OCI-LY1 (cell line): ENCODE data around the gene GALNT13.

ENCODE experiments used
- H2AFZ ChIP-seq: fragments of 200-600 bp; sonication (generic), shearing (Covaris generic); 2 replicates; pipeline ENCODE4 v1.6.0; 2014; ENCODE audit warnings: antibody characterized with exemption, mild to moderate bottlenecking, low read length
- H3F3A ChIP-seq: fragments of 200-600 bp; sonication (generic), shearing (Covaris generic); 2 replicates; pipeline ENCODE4 v1.6.0; 2014; ENCODE audit warnings: mild to moderate bottlenecking, antibody characterized with exemption, low read length, moderate library complexity; ENCODE audit not compliant: insufficient read depth
- H3K27ac ChIP-seq: fragments of 200-600 bp; sonication (generic); 2 replicates; pipeline ENCODE4 v1.5.1; 2014; ENCODE audit warnings: low read length, mixed run types, mild to moderate bottlenecking, low read depth; ENCODE audit not compliant: poor library complexity, severe bottlenecking
- H3K27me3 ChIP-seq: fragments of 200-600 bp; sonication (generic); 2 replicates; pipeline ENCODE4 v1.6.0; 2014; ENCODE audit warnings: antibody characterized with exemption, mild to moderate bottlenecking, low read length, moderate library complexity; ENCODE audit not compliant: insufficient read depth
- H3K36me3 ChIP-seq: fragments of 200-600 bp; sonication (generic); 2 replicates; pipeline ENCODE4 v1.6.1; 2014; ENCODE audit warnings: mild to moderate bottlenecking, antibody characterized with exemption, low read length, moderate library complexity, mixed read lengths; ENCODE audit not compliant: insufficient read depth
- H3K4me1 ChIP-seq: fragments of 200-600 bp; sonication (generic); 2 replicates; pipeline ENCODE4 v1.5.1; 2014; ENCODE audit warnings: mild to moderate bottlenecking, low read length, moderate library complexity; ENCODE audit not compliant: insufficient read depth, severe bottlenecking
- H3K4me2 ChIP-seq: fragments of 200-600 bp; sonication (generic), shearing (Covaris generic); 2 replicates; pipeline ENCODE4 v1.6.1; 2014; ENCODE audit warnings: low read length
- H3K4me3 ChIP-seq: fragments of 200-600 bp; sonication (generic); 2 replicates; pipeline ENCODE4 v1.5.1; 2014; ENCODE audit warnings: low read length, low read depth, mild to moderate bottlenecking, mixed read lengths; ENCODE audit not compliant: poor library complexity, severe bottlenecking
- H3K79me2 ChIP-seq: fragments of 200-600 bp; shearing (Covaris generic); 2 replicates; pipeline ENCODE4 v1.6.1; 2016; ENCODE audit warnings: mixed run types, low read length, mixed read lengths; ENCODE audit not compliant: insufficient read depth
- H3K9ac ChIP-seq: fragments of 200-600 bp; sonication (generic), shearing (Covaris generic); 2 replicates; pipeline ENCODE4 v1.6.1; 2014; ENCODE audit warnings: mild to moderate bottlenecking, low read length, mixed read lengths
- H3K9me2 ChIP-seq: fragments of 200-600 bp; sonication (generic), shearing (Covaris generic); 2 replicates; pipeline ENCODE4 v1.6.1; 2014; ENCODE audit warnings: low read depth, mild to moderate bottlenecking, low read length, mixed read lengths
- H3K9me3 ChIP-seq: fragments of 200-600 bp; shearing (Covaris generic); 2 replicates; pipeline ENCODE4 v1.6.1; 2014; ENCODE audit warnings: low read length, mixed read lengths
- H4K20me1 ChIP-seq: fragments of 200-600 bp; sonication (generic), shearing (Covaris generic); 2 replicates; pipeline ENCODE4 v1.6.0; 2016; ENCODE audit warnings: mild to moderate bottlenecking, low read length; ENCODE audit not compliant: insufficient read depth
- EZH2 ChIP-seq: fragments of 200-600 bp; sonication (generic), shearing (Covaris generic); IDR thresholded peaks from 2 replicates; pipeline ENCODE4 v1.8.0; 2017; ENCODE audit warnings: borderline replicate concordance, mixed run types, mild to moderate bottlenecking, antibody characterized with exemption, low read length, moderate library complexity, mixed read lengths
- TF ChIP-seq, protein P1 (sequence below): fragments of 200-600 bp; sonication (generic), shearing (Covaris generic); IDR thresholded peaks from 2 replicates; pipeline ENCODE4 v1.5.1; 2017; ENCODE audit warnings: mild to moderate bottlenecking, antibody characterized with exemption, low read length, moderate library complexity, mixed read lengths

GALNT13 gene

GRCh38 chr2:154203902-154204301 lies 332.2 kb downstream of the GALNT13 start:
- Histone ChIP-seq H3K9me2 (no peaks in the 10 kb centered on the region), H3K79me2 (no peaks in the 10 kb centered on the region)
- TF ChIP-seq EZH2, result no peak
- TF ChIP-seq, protein P1, sequence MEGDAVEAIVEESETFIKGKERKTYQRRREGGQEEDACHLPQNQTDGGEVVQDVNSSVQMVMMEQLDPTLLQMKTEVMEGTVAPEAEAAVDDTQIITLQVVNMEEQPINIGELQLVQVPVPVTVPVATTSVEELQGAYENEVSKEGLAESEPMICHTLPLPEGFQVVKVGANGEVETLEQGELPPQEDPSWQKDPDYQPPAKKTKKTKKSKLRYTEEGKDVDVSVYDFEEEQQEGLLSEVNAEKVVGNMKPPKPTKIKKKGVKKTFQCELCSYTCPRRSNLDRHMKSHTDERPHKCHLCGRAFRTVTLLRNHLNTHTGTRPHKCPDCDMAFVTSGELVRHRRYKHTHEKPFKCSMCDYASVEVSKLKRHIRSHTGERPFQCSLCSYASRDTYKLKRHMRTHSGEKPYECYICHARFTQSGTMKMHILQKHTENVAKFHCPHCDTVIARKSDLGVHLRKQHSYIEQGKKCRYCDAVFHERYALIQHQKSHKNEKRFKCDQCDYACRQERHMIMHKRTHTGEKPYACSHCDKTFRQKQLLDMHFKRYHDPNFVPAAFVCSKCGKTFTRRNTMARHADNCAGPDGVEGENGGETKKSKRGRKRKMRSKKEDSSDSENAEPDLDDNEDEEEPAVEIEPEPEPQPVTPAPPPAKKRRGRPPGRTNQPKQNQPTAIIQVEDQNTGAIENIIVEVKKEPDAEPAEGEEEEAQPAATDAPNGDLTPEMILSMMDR, result no peak

DNA sequence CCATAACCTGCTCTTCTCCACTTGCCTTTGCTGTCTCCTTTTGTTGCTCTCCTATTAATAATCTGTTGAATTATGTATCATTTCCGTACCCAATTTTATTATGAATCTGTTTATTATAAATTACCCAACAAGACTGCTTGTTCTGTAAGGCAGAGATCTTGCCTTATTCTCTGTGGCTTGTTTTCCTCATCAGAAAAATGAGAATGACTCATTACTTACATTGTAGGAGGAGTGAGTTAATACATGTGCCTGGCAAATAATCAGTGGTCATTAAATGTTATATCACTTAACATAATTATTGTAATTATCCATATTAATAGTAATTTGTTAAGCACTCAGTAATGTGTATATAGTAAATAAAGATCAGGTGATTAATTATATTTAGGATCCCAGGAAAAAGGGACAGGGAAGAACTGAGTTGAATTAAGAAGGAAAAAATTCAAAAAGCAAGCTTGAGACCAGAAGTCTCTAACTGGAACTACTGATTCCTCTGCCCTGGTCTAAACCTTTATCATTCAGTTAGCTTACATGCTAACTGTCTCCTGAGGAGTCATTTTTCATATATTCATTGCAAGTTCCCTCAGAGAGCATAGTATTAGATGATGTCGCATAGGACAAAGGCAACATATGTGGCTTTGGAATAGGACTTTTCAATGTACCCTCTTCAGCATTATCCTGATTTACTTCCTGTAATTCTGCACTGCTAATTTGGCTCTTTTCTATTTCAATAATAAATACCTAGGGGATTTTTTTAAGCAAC lies 335.7 kb downstream of the GALNT13 start:
- Histone ChIP-seq H3K27me3 (no peaks in the 10 kb centered on the region), H3F3A (no peaks in the 10 kb centered on the region), H3K4me3 (no peak overlapping the region), H2AFZ (no peak overlapping the region), H3K4me2 (no peak overlapping the region), H3K9me2 (no peaks in the 10 kb centered on the region), H3K9me3 (no peaks in the 10 kb centered on the region), H3K79me2 (no peaks in the 10 kb centered on the region), H4K20me1 (no peaks in the 10 kb centered on the region), H3K27ac (no peak overlapping the region), H3K36me3 (no peaks in the 10 kb centered on the region), H3K9ac (no peak overlapping the region), H3K4me1 (no peaks in the 10 kb centered on the region)
- TF ChIP-seq, protein P1, result no peak
- TF ChIP-seq EZH2, result no peak

More at GRCh38 chr2:154203902-154204301, 332.2 kb downstream of the GALNT13 start:
- Histone ChIP-seq H4K20me1 (no peaks in the 10 kb centered on the region), H3K36me3 (no peaks in the 10 kb centered on the region), H3K4me1 (no peaks in the 10 kb centered on the region), H3K9ac (no peak overlapping the region), H3K4me2 (no peak overlapping the region), H3K27ac (no peak overlapping the region), H3K4me3 (no peak overlapping the region), H3K9me3 (no peaks in the 10 kb centered on the region), H2AFZ (no peak overlapping the region), H3K27me3 (no peaks in the 10 kb centered on the region), H3F3A (no peaks in the 10 kb centered on the region)

GRCh38 chr2:154223726-154224125 lies 352.0 kb downstream of the GALNT13 start:
- no peaks in the 10 kb centered on the region for H3K9me2 ChIP-seq
- no peak for TF ChIP-seq EZH2
- TF ChIP-seq, protein P1, result no peak
- H4K20me1 ChIP-seq, result no peaks in the 10 kb centered on the region
- H3K4me2 ChIP-seq, result no peak overlapping the region
- H3K79me2 ChIP-seq, result no peaks in the 10 kb centered on the region
- H3K9ac ChIP-seq, result no peak overlapping the region
- no peaks in the 10 kb centered on the region for H3K9me3 ChIP-seq
- no peaks in the 10 kb centered on the region for H3F3A ChIP-seq
- H3K27ac ChIP-seq, result no peak overlapping the region
- no peak overlapping the region for H2AFZ ChIP-seq
- H3K4me3 ChIP-seq, result no peak overlapping the region
- H3K36me3 ChIP-seq, result no peaks in the 10 kb centered on the region
- no peaks in the 10 kb centered on the region for H3K27me3 ChIP-seq
- no peaks in the 10 kb centered on the region for H3K4me1 ChIP-seq
